NCI-H460 (cell line): ENCODE results near the gene CD109. TPM values are rescaled to one million over a fixed set of nuclear protein-coding genes. Genes with fewer than 3 reads are reported as not detected.
"Not testable (repeated sequence)": the region's sequence is repeated elsewhere in the genome, so short reads cannot be mapped to it uniquely, and the experiment has no call there.

Experiments used
- DNase-seq: peaks from one replicate; pipeline ENCODE4 v3.0.0-alpha.2; 2016; ENCODE audit warnings: low read depth; ENCODE audit errors: extremely low read depth
- total RNA-seq: library from RNA; depleted of rRNA; stranded (reverse); fragments of >200 nt; shearing (Covaris generic); gene quantifications from 2 replicates; pipeline ENCODE4 v1.2.3, GENCODE V29; 2014

CD109 gene
- total RNA-seq, 1 experiment from 2014 or later = 43.6 TPM

GRCh38 chr6:73722318-73723060, 26.5 kb downstream of the CD109 start:
- no peak for DNase-seq

DNA sequence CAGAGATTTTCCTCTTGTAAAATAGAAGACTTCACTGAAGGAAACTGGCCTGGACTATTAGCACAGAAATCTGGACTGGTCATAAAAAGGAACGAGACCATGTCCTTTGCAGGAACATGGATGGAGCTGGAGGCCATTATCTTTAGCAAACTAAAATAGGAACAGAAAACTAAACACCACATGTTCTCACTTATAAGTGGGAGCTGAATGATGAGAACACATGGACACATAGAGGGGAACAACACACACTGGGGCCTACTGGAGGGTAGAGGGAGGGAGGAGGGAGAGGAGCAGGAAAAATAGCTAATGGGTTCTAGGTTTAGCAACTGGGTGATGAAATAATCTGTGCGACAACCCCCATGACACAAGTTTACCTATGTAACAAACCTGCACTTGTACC, 27.5 kb downstream of the CD109 start:
- not testable (repeated sequence) for DNase-seq

GRCh38 chr6:73724389-73724788, 28.4 kb downstream of the CD109 start:
- no peak for DNase-seq

- not testable (repeated sequence) for DNase-seq
Observed at GRCh38 chr6:73725192-73725591, 29.2 kb downstream of the CD109 start.

DNA sequence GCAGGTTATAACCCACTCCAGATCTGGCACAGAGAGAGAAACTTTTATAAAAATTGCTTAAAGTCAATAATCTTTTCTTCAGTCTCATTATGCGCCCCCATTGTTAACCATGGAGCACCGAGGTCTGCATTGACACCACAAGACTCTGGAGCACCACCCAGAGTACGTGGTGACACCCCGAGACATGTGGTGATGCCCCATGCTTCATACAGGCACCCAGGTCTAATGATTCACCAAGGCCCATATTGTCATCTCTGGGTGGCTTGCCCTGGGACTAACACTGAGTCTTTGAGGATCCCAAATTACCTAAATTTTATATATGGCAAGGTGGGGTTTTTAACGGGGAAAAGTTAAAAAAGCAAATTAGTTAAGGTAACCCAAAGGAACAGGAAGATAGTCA, 31.1 kb downstream of the CD109 start:
- no peak for DNase-seq

- DNase-seq = no peak
Observed at GRCh38 chr6:73728548-73729205, 32.7 kb downstream of the CD109 start.

GRCh38 chr6:73731285-73731684, 35.3 kb downstream of the CD109 start:
- no peak for DNase-seq

DNA sequence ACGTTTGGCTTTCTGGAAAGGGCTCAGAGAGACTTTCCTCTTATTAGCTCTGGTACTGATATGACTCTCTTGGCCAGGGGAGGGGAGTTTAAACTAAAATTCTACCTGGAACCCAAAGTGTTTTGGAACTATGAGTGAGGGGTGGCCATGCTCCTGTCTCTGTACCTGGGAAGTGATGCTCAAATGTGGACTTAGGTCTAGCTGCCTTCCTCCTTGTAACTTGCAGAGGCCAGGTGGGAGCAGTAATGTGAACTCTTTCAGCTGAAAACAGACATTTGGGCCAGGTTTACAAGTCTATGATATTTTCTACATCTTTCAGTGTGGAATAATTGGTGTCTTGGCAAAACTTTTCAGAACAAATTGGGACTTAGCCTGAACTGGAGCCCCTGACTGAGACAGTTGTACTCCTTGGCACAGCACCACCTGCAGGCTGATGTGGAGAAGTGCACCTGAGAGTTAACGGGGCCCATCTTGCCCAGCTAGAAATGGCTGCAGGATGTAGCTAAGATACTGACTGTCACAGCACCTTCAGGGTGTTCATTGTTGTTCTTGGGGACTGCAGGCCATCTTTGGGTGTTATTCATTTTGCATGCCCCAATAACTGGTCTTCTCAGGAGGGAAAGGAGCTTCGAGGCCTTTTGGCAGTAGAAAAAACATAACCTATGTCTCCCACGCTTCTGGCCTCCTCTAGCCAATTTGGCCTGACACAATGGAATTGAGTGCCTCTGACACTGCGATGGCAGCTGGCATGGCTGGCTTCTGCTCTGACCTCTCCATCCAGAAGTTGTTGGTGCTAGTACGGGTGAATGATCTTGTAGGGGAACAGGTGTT, 37.1 kb downstream of the CD109 start:
- peak; percentile 70 for DNase-seq

DNA sequence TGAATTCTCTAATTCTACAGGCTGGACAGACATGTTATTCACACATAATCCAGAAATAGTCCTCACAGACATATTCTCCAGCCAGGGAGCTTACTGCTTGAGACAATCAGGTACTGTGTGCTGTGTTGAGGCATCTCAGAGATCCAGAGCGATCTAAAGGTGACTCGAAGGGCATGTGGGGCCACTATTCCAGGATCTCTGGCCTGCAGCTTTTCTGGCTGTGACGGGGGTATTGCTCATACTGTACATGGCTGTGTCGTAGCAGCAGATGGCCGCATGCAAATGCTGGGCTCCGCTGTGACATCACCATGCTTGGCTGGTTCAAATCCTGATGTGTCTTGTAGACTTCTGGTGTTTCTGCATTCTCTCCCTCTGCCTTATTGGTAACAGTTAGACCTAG, 37.8 kb downstream of the CD109 start:
- DNase-seq = no peak

- DNase-seq = no peak
Observed at GRCh38 chr6:73734832-73735453, 38.9 kb downstream of the CD109 start.

DNA sequence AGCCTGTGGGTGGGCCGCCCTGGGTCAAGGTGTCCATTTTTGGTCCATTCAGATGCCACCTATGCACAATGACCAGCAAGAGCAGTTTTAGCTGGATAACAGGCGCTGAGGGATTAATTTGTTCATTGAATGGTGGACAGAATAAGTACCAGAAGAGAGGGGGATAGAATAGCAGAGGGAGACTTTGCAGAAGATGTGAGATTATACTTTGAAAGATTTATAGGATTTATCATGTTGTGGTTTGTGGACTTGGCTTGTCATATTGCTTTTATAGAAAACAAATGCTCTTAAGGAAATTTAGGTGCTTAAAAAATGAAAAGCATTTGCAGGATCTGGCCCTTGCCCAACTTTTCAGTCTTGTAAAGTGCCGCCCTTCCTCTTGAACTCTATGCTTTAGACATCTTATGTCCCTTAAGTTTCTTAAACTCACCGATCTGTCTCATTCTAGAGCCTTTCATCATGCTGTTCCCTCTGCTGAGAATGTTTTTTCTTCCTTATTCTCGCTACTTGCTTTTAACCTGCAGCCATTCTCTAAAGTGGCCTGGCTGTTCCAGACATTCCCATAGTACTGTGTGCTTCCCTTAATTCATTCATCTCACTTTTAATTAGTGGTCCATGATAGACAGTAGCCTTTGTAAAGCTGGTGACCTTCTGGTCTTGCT, 42.5 kb downstream of the CD109 start:
- no peak for DNase-seq

GRCh38 chr6:73739096-73739495, 43.1 kb downstream of the CD109 start:
- peak; percentile 60 for DNase-seq

DNA sequence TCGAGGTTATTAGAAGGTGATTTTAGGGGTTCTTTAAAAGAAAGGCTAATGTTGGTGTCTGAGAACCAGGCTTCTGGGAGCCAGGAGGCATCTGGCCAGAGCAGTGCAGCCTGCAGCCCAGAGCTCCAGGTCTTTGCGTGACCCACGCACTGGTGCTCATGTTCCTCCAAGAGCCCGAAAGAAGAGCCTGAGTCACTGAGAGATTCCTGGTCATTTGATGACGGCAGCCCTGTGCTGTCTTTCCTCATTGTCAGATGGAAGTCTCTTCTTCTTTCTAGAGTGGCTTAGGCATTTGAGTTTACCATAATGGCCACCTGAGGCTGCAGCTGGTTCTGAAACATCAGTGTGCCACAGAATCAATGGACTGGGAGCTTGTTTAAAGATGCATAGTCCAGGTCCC, 46.4 kb downstream of the CD109 start:
- DNase-seq = no peak

DNA sequence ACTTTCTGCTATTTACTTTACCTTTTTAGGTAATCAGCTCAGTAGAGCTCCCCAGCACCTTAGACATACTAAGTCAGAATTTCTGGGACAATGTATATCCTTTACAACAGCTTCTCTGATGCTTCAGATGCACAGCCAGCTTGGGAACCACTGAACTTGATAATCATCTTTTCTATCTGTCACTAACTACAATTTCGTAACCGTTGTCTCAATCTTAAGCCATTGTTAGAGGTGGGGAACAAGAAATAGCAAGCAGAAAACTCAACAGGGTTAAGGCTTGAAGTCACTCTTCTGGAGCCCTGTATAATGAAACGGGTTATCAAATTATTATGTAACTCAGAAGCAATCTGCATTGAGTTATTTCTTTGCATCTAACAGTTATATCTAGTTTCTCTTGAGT, 47.1 kb downstream of the CD109 start:
- no peak for DNase-seq

DNA sequence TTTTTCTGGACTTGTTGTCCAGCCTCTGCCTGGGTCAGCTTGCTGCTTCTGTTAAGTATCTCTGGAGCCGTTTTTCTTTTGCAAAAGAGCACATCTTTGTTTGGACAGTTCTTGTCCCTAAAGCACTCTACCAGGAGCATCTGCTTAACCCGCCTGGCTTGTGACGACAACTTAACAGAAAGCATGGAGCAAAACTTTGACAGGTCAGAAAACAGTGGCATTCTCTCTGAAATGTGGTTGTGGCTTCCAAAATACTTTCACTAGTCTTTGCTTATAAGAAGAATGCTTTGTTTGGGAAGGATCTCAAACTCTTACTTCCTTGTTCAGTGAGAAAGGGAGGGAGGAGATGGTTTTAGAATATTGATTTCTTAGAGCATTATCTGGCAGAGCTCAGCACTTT, 47.6 kb downstream of the CD109 start:
- no peak for DNase-seq

DNA sequence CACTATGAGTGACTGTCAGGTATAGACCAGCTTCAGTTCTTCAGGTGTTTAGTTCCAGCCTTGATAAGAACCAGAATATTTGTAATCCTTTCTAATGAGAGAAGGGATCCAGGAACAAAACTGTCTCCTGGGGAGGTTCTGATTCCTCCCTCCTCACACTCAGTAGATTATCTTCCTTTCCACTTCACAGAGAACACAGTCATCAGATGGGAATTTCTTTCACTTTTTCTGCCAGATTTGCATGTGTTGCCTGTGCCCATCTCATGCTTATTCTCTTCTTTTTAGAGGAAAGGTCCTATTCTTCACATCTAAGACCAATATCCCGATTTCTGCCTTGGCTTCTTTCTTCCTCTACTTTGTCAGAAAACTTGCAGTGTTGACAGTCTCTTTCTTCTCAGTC, 50.8 kb downstream of the CD109 start:
- no peak for DNase-seq

- no peak for DNase-seq
Observed at GRCh38 chr6:73747289-73747688, 51.3 kb downstream of the CD109 start.

GRCh38 chr6:73752943-73753342, 56.9 kb downstream of the CD109 start:
- no peak for DNase-seq

- DNase-seq = no peak
Observed at GRCh38 chr6:73766040-73766439, 70.0 kb downstream of the CD109 start.

DNA sequence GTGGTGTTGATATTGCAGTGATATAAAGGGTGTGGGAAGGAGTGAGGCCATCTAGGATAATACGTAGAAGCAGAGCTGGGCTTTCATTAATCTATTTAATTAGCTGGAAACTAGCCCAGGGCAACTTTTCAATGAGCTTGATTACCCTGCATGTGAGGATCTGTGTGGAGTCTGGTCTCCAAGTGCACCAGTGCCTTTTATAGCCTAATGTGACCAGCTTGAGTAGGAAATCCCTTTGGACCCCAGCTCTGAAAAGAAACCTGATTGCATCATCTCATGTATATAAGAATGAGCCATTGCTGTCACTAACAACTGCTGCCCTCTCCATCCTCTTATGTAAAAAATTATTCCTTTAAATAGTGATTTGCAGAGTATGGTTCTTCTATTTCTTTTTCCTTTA, 72.6 kb downstream of the CD109 start:
- no peak for DNase-seq

- DNase-seq = no peak
Observed at GRCh38 chr6:73769976-73770375, 74.0 kb downstream of the CD109 start.
